NCI-H146 (cell line): ENCODE results near the gene KDM2A.

Experiments used
- DNase-seq: peaks from one replicate; lab custom pipeline; 2025; lab: John Stamatoyannopoulos, UW

The KDM2A gene

DNA sequence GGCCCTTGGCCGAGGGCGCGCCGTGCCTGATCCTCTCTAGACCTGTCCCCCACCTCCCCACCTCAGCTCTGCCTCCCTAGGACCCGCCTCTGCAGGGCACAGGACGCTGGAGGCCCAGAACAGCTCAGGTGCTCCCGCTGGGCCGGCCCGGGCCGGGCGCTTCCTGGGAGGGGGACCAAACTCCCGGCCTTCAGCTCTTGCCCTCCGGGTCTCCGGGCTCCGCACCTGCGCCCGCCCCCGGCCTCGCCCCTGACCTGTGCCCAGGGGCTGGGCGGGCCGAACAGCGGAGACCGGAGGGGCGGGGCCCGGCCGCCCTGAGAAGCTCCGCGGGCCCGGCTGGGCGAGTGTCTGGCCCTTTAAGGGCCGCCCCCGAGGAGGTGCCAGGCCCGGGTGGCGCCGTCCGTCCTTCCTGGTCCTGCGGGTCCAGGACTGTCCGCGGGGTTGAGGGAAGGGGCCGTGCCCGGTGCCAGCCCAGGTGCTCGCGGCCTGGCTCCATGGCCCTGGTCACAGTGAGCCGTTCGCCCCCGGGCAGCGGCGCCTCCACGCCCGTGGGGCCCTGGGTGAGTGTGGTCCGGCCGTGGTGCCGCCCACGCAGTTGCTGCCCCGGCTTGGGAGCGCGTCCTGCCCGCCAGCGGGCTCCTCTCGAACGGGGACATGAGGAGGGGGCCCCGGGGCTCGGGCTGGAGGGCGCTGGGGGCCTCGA, 184.2 kb downstream of the KDM2A start, which contains the start of gene SSH3:
TSS of gene SSH3 (plus strand) at position 399 of the 703 bp plus-strand sequence. CDS start at position 495, 96 bp downstream.
- DNase-seq: peak; percentile 96

DNA sequence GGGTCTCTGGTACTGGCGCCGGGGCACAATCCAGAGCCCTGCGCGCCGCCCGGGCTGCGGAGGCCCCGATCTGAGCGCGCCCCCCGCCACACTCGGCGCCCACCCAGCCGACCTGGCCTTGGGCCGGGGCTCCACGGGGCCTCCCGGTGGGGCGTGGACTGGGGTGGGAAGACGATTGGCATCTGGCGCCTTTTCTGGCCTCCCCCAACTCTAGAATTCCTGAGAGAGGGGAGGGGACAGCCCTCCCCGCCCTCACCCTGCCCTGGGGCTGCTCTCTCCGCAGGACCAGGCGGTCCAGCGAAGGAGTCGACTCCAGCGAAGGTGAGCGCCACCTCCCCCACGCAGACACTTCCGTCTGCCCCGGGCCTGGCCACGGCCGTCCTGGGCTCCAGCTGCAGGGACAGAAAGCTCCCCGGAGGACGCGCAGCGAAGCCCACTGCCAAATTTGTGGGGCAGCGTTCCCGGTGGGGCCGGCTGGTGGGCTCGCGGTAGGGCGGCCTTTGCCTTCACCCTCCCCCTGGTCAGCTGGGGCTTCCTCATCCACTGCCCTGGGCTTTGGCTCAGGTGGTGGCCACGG, 184.9 kb downstream of the KDM2A start:
- DNase-seq: peak; percentile 77

GRCh38 chr11:67304511-67305113, 185.5 kb downstream of the KDM2A start:
- peak; percentile 26 for DNase-seq

DNA sequence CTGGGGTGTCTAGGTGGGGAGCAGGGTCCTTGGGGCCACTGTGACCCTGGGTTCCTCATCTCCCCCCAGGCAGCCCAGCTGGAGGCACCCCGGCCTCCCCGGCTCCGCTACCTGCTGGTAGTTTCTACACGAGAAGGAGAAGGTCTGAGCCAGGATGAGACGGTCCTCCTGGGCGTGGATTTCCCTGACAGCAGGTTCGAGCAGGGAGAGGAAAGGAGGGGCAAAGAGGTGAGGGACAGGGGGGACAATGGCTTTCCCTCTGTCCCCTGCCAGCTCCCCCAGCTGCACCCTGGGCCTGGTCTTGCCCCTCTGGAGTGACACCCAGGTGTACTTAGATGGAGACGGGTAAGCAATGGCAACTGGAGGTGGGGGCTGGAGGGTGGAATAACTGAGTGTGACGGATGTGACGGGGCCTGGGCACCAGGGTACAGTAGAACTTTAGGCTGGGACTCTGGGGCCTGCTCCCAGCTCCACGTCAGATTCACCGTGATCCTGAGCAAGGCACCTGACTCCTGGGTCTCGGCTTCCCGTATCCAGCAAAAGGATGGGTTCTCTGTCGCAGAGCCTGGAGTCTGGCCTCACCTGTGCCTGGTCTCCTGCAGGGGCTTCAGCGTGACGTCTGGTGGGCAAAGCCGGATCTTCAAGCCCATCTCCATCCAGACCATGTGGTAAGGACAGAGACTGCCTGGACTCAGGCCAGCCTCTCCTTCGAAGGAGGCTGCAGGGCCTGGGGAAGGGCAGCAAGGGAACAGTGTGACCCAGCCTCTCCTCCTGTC, 187.9 kb downstream of the KDM2A start:
- no peak for DNase-seq

GRCh38 chr11:67307545-67308001, 188.5 kb downstream of the KDM2A start:
- DNase-seq: no peak
